K562 (cell line): ENCODE results near the gene FEN1. TPM values are rescaled to one million over a fixed set of nuclear protein-coding genes. Genes with fewer than 3 reads are reported as not detected.
A peak's percentile ranks its signal among the peaks of the same experiment; 100 is the strongest.

Experiments used
- ATF6 ChIP-seq: sonication (generic); formaldehyde crosslinking; IDR thresholded peaks from 2 replicates; pipeline ENCODE4 v1.4.0; 2020; ENCODE audit warnings: mild to moderate bottlenecking, missing genetic modification reagents
- CBX1 ChIP-seq: sonication (generic); IDR thresholded peaks from 2 replicates; pipeline ENCODE4 v1.6.1; 2016; ENCODE audit warnings: antibody characterized with exemption, low read depth, mild to moderate bottlenecking
- EP300 ChIP-seq: IDR thresholded peaks from 2 replicates; pipeline ENCODE4 v1.6.1; 2012; ENCODE audit warnings: low read length, improper control_type of control experiment
- GTF2B ChIP-seq: IDR thresholded peaks from 2 replicates; pipeline ENCODE4 v1.6.1; 2011; ENCODE audit not compliant: insufficient read length; ENCODE audit errors: extremely low read depth
- LEF1 ChIP-seq: fragments of 450-650 bp; IDR thresholded peaks from 2 replicates; pipeline ENCODE4 v1.6.1; 2016; ENCODE audit warnings: mild to moderate bottlenecking
- MCM7 ChIP-seq, 2 experiments: fragments of 450-650 bp; IDR thresholded peaks; 2 replicates each; pipeline ENCODE4 v1.6.1; 2016 to 2018
- MTA1 ChIP-seq: fragments of 450-650 bp; IDR thresholded peaks from 2 replicates; pipeline ENCODE4 v1.6.1; 2017; ENCODE audit warnings: borderline replicate concordance
- MXD1 ChIP-seq: fragments of 250-450 bp; sonication (Bioruptor Pico); IDR thresholded peaks from 2 replicates; pipeline ENCODE4 v1.8.0; 2021; ENCODE audit warnings: borderline replicate concordance, mild to moderate bottlenecking, moderate library complexity; ENCODE audit not compliant: poor library complexity, severe bottlenecking
- NCOA6 ChIP-seq: fragments of 450-650 bp; IDR thresholded peaks from 2 replicates; pipeline ENCODE4 v1.6.1; 2017; ENCODE audit warnings: mild to moderate bottlenecking
- NFXL1 ChIP-seq: fragments of 450-650 bp; formaldehyde crosslinking; IDR thresholded peaks from 2 replicates; pipeline ENCODE4 v1.4.0; 2021; ENCODE audit warnings: mild to moderate bottlenecking
- NR2F6 ChIP-seq: fragments of 450-650 bp; formaldehyde crosslinking; IDR thresholded peaks from 2 replicates; pipeline ENCODE4 v1.4.0; 2020; ENCODE audit warnings: mild to moderate bottlenecking
- SIRT6 ChIP-seq: IDR thresholded peaks from one replicate; pipeline ENCODE4 v1.6.1; 2012; ENCODE audit warnings: low read depth, mild to moderate bottlenecking, control low read depth, inconsistent platforms, low read length, moderate library complexity
- TSHZ1 ChIP-seq: fragments of 250-450 bp; sonication (Bioruptor Pico); IDR thresholded peaks from 2 replicates; pipeline ENCODE4 v1.4.0; 2020; ENCODE audit warnings: mild to moderate bottlenecking, moderate library complexity
- ZFP91 ChIP-seq: sonication (generic); formaldehyde crosslinking; IDR thresholded peaks from 2 replicates; pipeline ENCODE4 v1.8.0; 2022; ENCODE audit warnings: mild to moderate bottlenecking, missing genetic modification reagents
- ZNF133 ChIP-seq: fragments of 250-450 bp; sonication (Bioruptor Pico); IDR thresholded peaks from 2 replicates; pipeline ENCODE4 v1.4.0; 2020; ENCODE audit warnings: mild to moderate bottlenecking
- ZNF277 ChIP-seq: fragments of 250-450 bp; sonication (Bioruptor Pico); IDR thresholded peaks from 2 replicates; pipeline ENCODE4 v1.8.0; 2022; ENCODE audit warnings: inconsistent platforms, mild to moderate bottlenecking, moderate library complexity, borderline replicate concordance
- ZNF324 ChIP-seq: fragments of 250-450 bp; sonication (Bioruptor Pico); IDR thresholded peaks from 2 replicates; pipeline ENCODE4 v1.4.0; 2020; ENCODE audit warnings: mild to moderate bottlenecking
- ZNF707 ChIP-seq: fragments of 250-450 bp; sonication (Bioruptor Pico); conservative IDR thresholded peaks from 2 replicates; pipeline ENCODE4 v1.8.0; 2022; ENCODE audit warnings: inconsistent platforms, mild to moderate bottlenecking, moderate library complexity
- ZNF76 ChIP-seq: fragments of 250-450 bp; sonication (Bioruptor Pico); IDR thresholded peaks from 2 replicates; pipeline ENCODE4 v1.4.0; 2020; ENCODE audit warnings: mild to moderate bottlenecking, moderate library complexity, borderline replicate concordance
- polyA plus RNA-seq, 8 experiments: library from polyadenylated mRNA; depleted of rRNA in 4 of 8; stranded (reverse) in 5 of 8; unstranded in 3 of 8; fragments of >200 nt; fragmentation: Nextera tagmentation in 2 of 8; fragmentation: Illumina TruSeq in 1 of 8; extraction: Ambion mirVana in 2 of 8; extraction: Trizol in 1 of 8; gene quantifications; 2 replicates each; pipeline versions ENCODE4 v1.2.1 to v1.2.3, GENCODE V29; 2011 to 2014; ENCODE audit warnings: inconsistent platforms in 1 of 8, missing spikeins in 1 of 8
- total RNA-seq, 7 experiments: library from RNA; depleted of rRNA in 6 of 7; stranded (reverse); fragments of >200 nt in 6 of 7; fragmentation: Illumina TruSeq in 2 of 7; extraction: Trizol in 2 of 7; gene quantifications; 2 replicates each; pipeline versions ENCODE4 v1.2.1 to v1.2.3, GENCODE V29; 2011 to 2021; ENCODE audit warnings: low replicate concordance in 1 of 7

Gene FEN1
- total and polyA plus RNA-seq, 9 of the 15 experiments (the other 6 are each of a cell fraction or from before 2014, with no cell fraction given): 58.1 to 156 (median 137) TPM

GRCh38 chr11:61816736-61817455 lies 24.2 kb downstream of the FEN1 start, which contains the start of gene FADS1 (continued):
- TF ChIP-seq SIRT6 (no peak), TSHZ1 (no peak), ZNF133 (CRISPR knock-in tag) (no peak), EP300 (peak; percentile 42; the same call in 1 of the 2 replicates), ZNF707 (CRISPR knock-in tag) (no peak), MCM7 (IDR thresholded peaks at IDR 0.05) (no peak), MXD1 (no peak), ZNF277 (CRISPR knock-in tag) (no peak), MTA1 (no peak), GTF2B (no peak), ZFP91 (no peak), LEF1 (no peak), NCOA6 (no peak), ZNF76 (0 out of 2 replicates have a peak, but pooled peaks have one; percentile 45), ATF6 (CRISPR knock-in tag) (no peak), NFXL1 (no peak), ZNF324 (CRISPR knock-in tag) (no peak), CBX1 (peak; percentile 92), NR2F6 (CRISPR knock-in tag) (no peak)
